ENCODE results near the gene AOPEP. TPM values are rescaled to one million over a fixed set of nuclear protein-coding genes. Genes with fewer than 3 reads are reported as not detected.

AOPEP gene
- total RNA-seq, 1 experiment from 2014 or later, result 32.4 TPM

DNA sequence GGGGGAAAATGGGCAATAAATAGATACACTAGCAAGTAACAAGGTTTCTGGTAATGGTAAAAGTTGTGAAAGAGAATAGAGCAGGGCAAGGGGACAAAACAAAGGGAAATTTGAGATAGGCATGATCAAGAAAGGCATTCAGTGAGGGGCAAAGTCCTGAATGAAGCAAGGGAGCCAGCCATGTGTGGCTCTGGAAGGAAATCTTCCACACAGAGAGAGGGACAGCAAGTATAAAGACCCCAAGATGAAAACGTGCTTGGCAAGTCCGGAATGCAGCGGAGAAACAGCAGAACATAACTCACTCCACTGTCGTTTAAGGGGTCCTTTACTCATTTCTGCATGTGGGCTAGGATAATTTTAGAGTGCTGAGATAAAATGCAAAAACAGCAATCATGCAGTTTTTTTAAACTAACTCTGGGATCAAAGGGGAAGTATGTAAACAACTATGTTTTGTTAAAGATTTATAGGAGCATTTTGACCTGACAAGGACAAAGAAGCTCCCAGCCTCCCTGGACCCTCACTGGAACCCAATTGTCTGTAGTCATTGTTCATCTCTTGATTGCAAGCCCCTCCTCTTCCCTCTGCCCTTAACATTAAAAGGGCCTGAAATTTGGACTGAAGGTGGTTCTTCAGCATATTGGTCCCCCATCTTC is 22.9 kb upstream of the AOPEP start:
- Mint-ChIP-seq H3K27ac (ENCODE audit: low read depth, unreplicated experiment) (no peak overlapping the region), H3K36me3 (ENCODE audit: insufficient read depth, unreplicated experiment) (no peaks in the 10 kb centered on the region), H3K4me3 (ENCODE audit: unreplicated experiment) (no peak overlapping the region), H3K27me3 (ENCODE audit: insufficient read depth, unreplicated experiment) (peaks cover 20% of the 10 kb centered on the region), H3K9me3 (ENCODE audit: unreplicated experiment) (no peaks in the 10 kb centered on the region), H3K4me1 (ENCODE audit: insufficient read depth, unreplicated experiment) (no peaks in the 10 kb centered on the region)
- POLR2A ChIA-PET, result interaction anchor here (0.6 kb wide), 1 partner anchor 718 kb away, joined by 3 read pairs; no protein-coding TSS in a partner anchor
- TF ChIP-seq, protein P1, sequence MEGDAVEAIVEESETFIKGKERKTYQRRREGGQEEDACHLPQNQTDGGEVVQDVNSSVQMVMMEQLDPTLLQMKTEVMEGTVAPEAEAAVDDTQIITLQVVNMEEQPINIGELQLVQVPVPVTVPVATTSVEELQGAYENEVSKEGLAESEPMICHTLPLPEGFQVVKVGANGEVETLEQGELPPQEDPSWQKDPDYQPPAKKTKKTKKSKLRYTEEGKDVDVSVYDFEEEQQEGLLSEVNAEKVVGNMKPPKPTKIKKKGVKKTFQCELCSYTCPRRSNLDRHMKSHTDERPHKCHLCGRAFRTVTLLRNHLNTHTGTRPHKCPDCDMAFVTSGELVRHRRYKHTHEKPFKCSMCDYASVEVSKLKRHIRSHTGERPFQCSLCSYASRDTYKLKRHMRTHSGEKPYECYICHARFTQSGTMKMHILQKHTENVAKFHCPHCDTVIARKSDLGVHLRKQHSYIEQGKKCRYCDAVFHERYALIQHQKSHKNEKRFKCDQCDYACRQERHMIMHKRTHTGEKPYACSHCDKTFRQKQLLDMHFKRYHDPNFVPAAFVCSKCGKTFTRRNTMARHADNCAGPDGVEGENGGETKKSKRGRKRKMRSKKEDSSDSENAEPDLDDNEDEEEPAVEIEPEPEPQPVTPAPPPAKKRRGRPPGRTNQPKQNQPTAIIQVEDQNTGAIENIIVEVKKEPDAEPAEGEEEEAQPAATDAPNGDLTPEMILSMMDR (IDR thresholded peaks at IDR 0.05; ENCODE audit: unreplicated experiment), result no peak
- BruUV-seq (replicated peaks), result no TSS peak
- CTCF ChIA-PET, result interaction anchor here (1.3 kb wide), 1 partner anchor 424 kb away, joined by 5 read pairs; no protein-coding TSS in a partner anchor
- intact Hi-C loops (cut with micrococcal nuclease), result no loop called here
- no peak for DNase-seq (ENCODE audit: unreplicated experiment)

DNA sequence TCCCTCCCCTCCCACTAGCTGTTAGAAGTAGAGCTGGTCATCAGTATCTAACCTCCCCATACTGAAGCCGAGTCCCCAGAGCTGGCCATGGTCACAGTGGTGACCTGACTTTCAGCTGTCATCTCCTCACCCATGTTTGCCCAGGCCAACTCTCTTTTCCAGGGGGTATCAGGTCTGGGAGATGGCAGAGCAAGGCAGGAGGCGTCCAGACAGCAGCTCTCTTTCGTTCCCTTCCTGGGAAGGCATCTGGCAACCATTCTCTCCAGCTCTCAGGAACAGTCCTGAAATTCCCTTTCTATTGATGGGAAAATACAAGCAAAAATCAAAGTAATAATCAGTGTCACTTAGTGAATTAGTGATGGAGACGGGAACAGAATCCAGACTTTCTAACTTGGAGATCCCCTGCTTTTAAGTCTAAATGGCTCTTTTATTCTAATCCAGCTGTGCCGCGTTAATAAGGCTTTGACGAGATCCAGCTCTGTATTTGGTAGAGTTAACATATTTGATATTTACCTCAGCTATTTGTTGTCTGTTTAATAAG is 21.3 kb upstream of the AOPEP start:
- H3K9me3 Mint-ChIP-seq (ENCODE audit: unreplicated experiment), result no peaks in the 10 kb centered on the region
- ChIA-PET POLR2A (interaction anchor here (0.6 to 1.3 kb wide), 2 partner anchors 20 to 21 kb away, joined by 3 to 5 read pairs; partner anchors contain the start of gene AOPEP), CTCF (interaction anchor here (0.6 to 1.7 kb wide), 4 partner anchors 36 to 463 kb away, joined by 3 to 4 read pairs (median 4); no protein-coding TSS in a partner anchor)
- H3K4me3 Mint-ChIP-seq (ENCODE audit: unreplicated experiment), result no peak overlapping the region
- H3K27ac Mint-ChIP-seq (ENCODE audit: low read depth, unreplicated experiment), result no peak overlapping the region
- DNase-seq (ENCODE audit: unreplicated experiment), result no peak
- H3K36me3 Mint-ChIP-seq (ENCODE audit: insufficient read depth, unreplicated experiment), result no peaks in the 10 kb centered on the region
- TF ChIP-seq, protein P1 (IDR thresholded peaks at IDR 0.05; ENCODE audit: unreplicated experiment), result no peak
- H3K27me3 Mint-ChIP-seq (ENCODE audit: insufficient read depth, unreplicated experiment), result peaks cover 20% of the 10 kb centered on the region
- BruUV-seq (replicated peaks), result no TSS peak
- no peaks in the 10 kb centered on the region for H3K4me1 Mint-ChIP-seq (ENCODE audit: insufficient read depth, unreplicated experiment)
- intact Hi-C loops (cut with micrococcal nuclease), result no loop called here

DNA sequence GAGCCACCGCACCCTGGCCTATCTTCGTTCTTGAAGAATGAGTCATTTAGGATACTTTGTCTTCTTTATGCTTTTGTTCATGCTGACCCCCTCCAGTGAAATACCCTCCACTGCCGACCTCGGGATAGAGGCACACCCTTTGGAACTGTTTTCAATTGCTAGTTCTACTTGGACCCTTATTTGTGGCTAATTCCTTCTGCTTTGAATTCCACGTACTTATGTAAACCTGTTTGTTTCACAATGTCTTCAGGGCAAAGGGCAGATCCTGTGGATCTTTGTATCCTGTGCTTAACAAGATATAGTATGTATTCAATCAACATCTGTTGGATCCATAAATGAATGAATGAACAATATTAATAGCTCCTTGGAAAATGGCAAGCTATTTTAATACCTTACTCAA is 19.6 kb upstream of the AOPEP start:
- TF ChIP-seq, protein P1 (IDR thresholded peaks at IDR 0.05; ENCODE audit: unreplicated experiment), result no peak
- Mint-ChIP-seq H3K4me3 (ENCODE audit: unreplicated experiment) (no peak overlapping the region), H3K4me1 (ENCODE audit: insufficient read depth, unreplicated experiment) (no peaks in the 10 kb centered on the region), H3K9me3 (ENCODE audit: unreplicated experiment) (no peaks in the 10 kb centered on the region), H3K27ac (ENCODE audit: low read depth, unreplicated experiment) (no peak overlapping the region), H3K36me3 (ENCODE audit: insufficient read depth, unreplicated experiment) (no peaks in the 10 kb centered on the region), H3K27me3 (ENCODE audit: insufficient read depth, unreplicated experiment) (peaks cover 20% of the 10 kb centered on the region)
- CTCF ChIA-PET, result interaction anchor here (1.8 kb wide), 1 partner anchor 26 kb away, joined by 7 read pairs; no protein-coding TSS in a partner anchor
- POLR2A ChIA-PET, result no interaction called here
- intact Hi-C loops (cut with micrococcal nuclease), result no loop called here
- no TSS peak for BruUV-seq (replicated peaks)
- no peak for DNase-seq (ENCODE audit: unreplicated experiment)

DNA sequence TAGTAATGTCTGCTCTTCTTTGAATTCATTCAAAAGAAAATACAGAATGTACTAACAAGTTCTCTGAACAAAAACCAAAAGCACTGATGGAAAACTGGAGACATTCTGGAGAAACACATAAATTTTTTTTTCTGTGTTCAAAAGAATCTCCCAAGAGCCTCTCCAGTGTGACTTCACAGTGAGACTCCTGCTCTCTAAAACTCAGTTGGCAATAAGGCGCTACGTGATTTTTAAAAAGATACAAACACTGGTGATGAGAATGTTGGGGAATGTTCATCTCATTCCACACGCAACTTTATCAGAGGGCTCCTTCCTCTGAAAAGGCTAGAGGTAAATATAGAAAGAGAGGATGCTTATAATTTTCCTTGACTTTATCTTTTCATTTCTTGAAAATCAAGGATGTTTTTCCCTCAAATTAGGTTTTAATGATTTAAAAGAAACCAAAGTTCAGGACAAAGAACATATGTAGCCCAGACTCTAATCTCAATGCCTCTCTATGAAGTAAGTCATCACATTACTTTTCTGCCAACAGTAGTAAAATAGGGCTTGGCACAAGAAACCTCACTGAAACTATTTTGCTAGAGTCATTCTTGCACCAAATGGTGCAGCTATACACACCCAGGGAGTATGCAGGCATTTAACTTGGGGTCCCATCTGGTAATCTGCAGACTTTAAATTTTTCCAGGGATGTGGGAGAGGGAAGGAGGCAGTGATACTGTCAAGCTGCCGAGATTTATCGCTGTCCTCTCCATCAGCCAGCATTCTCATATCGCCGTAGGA is 12.9 kb upstream of the AOPEP start:
- CTCF ChIA-PET, result no interaction called here
- POLR2A ChIA-PET, result interaction anchor here (0.6 kb wide), 1 partner anchor 11 kb away, joined by 4 read pairs; no protein-coding TSS in a partner anchor
- no peak overlapping the region for H3K27ac Mint-ChIP-seq (ENCODE audit: low read depth, unreplicated experiment)

More for the DNA sequence above, 12.9 kb upstream of the AOPEP start:
- no peak overlapping the region for H3K4me3 Mint-ChIP-seq (ENCODE audit: unreplicated experiment)
- DNase-seq (ENCODE audit: unreplicated experiment), result no peak
- BruUV-seq (replicated peaks), result no TSS peak
- TF ChIP-seq, protein P1 (IDR thresholded peaks at IDR 0.05; ENCODE audit: unreplicated experiment), result no peak
- no peaks in the 10 kb centered on the region for H3K9me3 Mint-ChIP-seq (ENCODE audit: unreplicated experiment)
- no peaks in the 10 kb centered on the region for H3K4me1 Mint-ChIP-seq (ENCODE audit: insufficient read depth, unreplicated experiment)
- H3K36me3 Mint-ChIP-seq (ENCODE audit: insufficient read depth, unreplicated experiment), result no peaks in the 10 kb centered on the region
- H3K27me3 Mint-ChIP-seq (ENCODE audit: insufficient read depth, unreplicated experiment), result no peaks in the 10 kb centered on the region
- intact Hi-C loops (cut with micrococcal nuclease), result no loop called here

Data from MCF 10A (cell line).